AG08396 (cell line): ENCODE measurements around the gene STON2.
"Not testable (repeated sequence)": the region's sequence is repeated elsewhere in the genome, so short reads cannot be mapped to it uniquely, and the experiment has no call there.

Experiments
- DNase-seq: peaks from one replicate; pipeline ENCODE4 v3.0.0; 2012; ENCODE audit warnings: low spot score, mixed read lengths

STON2 gene

DNA sequence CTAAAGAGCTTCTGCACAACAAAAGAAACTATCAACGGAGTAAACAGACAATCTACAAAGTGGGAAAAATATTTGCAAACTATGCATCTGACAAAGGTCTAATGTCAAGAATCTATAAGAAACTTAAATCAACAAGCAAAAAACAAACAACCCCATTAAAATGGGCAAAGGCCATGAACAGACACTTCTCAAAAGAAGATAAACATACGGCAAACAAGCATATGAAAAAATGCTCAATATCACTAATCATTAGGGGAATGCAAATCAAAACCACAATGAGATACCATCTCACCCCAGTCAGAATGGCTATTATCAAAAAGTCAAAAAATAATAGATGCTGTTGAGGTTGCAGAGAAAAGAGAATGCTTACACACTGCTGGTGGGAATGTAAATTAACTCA, 20.1 kb downstream of the STON2 start:
- not testable (repeated sequence) for DNase-seq

DNA sequence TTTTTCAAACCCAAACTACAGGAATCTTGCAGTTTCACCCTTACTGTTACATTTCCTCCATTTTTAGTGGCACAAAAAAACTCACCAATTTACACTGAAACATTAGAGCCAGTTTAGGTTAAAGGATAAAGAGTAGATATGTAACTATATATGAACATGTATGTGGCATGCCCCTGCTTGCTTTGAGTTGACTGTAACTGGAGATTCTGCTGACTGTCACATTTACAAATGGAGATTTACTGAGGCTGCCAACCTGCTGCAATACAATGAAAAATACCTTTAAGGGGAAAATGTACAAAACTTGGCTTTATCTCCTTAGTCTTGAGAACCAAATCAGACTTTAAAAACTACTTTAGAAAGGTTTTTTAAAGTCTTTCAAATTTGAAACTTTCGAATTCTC, 28.3 kb downstream of the STON2 start:
- DNase-seq: no peak

DNA sequence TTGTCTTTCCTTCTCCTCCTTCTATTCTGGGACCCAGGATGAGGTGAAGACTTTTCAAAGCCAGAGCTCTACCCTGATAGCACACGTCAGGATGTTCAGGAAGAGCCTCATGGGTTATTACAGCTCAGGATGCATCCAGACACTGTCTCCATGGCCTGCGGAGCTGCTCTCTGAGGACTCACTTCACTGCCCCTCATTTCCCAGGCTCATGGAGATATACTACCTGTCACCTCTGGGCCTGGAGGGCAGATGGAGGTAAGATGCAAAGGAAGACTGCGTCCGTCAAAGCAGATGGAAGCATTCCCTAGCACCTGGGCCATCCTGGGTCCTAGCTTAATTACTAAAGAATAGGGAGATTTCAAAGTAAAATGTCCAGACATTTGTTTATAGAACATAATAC, 32.6 kb downstream of the STON2 start:
- no peak for DNase-seq

DNA sequence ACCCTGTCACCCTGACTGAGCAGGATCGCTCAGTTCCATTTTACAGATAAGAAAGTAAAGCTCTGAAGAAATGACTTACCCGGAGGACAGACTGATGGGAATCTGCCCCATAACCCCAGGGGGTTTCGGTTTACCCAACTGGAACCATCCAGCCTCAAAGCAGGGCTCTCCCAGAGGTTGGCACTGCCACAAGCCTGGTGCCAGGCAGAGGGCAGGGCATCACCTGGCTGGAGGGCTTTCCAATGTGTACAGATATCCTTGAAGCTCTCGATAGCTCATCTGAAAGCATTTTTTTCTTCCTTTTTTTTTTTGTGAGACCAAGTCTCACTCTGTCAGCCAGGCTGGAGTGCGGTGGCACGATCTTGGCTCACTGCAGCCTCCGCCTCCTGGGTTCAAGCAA, 33.2 kb downstream of the STON2 start:
- DNase-seq: no peak

DNA sequence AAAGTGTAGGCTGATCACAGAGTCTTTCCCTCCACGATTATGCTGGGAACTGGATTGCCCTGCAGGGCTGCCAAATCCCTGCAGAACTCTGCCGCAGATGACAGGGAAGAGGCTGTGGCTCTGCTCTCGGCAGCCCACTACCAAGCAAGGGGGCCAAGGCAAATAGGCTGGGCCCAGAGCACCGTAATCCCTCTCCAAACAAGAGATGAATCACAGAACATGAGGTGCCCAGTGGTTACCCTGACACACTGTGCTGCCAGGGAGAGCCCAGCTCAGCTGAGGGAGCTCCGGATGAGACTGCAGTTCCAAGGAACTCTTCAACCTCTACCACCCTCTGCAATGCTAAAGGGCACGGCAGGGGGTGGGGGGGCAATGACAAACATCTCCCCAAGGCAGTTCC, 33.9 kb downstream of the STON2 start:
- no peak for DNase-seq

DNA sequence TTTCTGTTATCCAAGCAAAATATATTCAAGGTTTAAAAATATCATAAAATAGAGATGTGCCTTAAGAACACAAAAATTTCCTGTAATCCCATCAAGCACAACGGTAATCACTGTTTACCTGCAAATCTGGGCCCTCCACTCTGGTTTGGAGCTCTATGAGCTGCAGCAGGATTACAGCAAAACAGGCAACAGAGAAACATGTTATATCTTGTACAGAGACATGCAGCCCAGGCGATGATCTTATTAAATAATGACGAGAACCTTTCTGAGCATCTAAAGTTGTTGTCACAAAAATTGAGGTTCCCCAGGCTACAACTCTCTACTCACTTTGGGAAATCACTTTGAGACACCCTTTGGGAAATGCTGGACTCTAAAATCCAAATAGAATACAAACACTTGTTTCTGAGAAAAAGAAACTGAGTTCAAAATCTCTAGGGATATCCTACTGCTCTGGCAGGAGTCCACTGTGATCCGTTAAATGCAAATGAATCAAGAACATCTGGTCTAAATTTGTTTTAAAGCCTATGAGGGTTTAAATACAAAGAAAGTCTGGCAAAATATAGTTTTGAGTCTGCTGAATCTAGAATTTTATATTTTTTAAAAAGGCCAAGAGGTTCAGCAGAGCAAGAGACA, 36.3 kb downstream of the STON2 start:
- DNase-seq: no peak

DNA sequence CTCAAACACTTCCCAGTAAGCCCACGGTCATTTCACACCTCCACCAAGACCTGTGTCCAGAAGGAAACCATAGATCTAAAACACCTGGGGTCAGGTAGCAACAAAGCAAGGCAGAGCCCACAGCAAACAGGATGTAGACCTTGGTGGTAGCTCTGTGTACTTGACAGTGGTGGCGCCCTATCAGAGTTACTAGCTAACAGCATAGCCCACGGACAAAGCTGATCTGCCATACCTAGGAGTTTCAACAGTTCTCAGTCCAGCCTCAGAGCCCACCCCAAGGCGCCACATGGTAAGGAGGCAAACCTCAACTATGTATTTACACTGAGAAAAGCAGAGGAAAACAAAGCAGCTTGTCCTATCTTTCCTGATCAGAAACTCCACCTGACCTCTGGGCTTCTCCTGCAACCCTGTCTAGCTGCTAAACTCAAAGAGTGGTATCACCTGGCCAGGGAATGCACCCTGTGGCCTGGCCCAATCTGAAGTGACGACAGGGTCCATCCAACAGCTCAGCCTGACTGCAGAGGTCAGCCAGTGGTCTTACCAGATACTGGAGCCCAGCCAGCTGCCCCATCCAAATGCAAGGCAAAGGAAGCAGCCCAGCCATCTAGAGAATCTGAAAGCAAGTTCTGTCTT, 46.3 kb downstream of the STON2 start:
- DNase-seq: no peak

DNA sequence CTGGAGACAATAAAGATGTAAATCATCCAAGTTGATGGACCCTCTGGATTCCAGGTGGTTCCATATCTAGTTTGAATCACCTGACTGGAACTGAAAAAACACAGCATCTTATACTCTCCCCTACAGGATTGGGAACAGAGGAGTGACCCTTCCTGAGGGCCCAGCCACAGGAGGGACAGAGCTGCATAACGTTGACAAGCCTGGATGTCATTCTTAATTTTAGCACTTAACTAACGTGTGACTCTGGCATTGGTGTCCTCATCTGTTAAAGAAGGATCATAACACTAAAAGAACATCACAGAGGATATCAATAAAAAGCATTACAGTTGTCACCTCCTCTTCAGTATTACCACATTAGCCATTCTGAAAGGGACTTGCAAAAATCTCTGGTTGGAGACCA, 47.7 kb downstream of the STON2 start:
- DNase-seq: no peak

DNA sequence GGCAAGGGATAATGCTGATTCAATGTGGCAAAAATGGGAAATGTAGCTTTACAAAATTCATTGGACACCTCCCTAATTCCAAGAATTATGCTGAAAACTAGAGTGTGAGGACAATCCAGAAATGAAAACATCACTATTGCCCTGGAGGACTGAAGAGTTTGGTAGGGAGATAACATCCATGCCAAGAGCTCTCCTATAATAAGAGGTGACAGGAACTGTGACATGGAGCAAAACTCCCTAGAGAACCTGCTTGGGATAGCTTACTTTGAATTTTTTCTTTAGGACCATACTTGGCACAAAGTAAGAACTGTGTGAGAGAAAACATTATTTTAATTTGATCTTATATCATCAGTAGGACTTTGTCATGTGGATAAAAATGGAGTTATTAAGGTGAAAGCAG, 48.9 kb downstream of the STON2 start:
- DNase-seq: no peak

DNA sequence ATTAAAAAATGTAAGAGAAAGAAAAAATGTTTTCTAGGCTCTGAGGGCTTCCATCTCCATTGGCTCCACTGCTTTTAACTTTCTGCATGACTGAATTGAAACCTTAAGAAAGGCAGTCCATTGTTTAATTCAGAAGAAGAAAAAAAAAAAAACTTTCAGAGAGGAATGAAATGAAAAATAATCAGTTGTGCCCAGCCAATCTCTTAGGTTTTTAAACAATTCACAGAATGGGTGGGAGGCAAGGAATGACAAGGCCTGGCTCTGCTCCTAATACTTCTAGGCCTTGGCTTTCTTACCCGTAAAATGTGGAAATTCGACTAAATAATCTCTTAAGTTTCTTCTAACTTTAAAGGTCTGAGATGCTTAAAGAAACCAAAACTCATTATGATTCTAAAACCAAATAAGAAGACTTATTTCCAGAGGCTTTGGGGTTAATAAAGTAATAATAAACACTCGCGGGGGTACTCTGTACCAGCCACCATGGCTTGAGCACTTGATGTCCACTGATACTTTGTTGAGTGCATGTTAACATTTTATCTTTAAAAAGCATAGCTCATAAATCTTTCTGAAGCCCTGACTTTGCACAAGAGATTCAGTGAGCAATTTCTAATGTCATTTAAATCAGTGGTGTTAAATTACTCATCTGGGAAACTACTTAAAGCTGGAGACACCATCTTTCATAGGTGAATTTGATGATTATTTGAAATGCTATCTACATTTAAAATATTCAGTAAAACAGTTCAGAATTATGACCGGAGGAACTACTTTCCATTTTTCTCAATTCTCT, 49.6 kb downstream of the STON2 start:
- DNase-seq: no peak

DNA sequence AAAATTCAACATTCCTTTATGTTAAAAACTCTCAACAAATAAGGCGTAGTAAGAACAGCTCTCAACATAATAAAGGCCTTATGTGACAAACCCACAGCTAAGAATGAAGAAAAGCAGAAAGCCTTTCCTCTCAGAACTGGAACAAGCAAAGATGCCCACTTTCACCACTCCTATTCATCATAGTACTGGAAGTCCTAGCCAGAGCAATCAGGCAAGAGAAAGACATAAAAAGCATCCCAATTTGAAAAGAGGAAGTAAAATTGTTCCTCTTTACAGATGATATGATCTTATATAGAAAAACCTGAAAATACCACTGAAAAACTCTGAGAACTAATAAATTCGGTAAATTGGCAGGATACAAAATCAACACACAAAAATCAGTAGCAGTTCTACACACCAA, 52.1 kb downstream of the STON2 start:
- DNase-seq: no peak

DNA sequence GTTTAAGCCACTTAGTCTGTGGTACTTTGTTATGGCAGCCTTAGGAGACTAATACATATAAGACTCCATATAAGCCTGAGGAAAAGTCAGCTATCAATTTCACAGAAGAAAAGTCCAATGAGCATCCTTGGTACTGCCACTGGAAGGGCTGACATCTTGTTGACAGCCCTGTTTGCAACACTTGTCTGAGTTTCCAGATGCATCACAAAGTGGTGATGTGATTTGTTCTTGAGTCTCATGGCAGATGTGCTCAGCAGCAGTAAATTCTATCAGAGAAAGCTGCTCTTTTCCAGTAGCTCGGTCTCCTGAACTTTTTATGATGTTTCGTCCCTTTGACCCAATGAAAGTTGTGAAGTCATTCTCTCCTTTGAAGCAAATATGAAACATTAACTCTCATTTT, 54.3 kb downstream of the STON2 start:
- no peak for DNase-seq

DNA sequence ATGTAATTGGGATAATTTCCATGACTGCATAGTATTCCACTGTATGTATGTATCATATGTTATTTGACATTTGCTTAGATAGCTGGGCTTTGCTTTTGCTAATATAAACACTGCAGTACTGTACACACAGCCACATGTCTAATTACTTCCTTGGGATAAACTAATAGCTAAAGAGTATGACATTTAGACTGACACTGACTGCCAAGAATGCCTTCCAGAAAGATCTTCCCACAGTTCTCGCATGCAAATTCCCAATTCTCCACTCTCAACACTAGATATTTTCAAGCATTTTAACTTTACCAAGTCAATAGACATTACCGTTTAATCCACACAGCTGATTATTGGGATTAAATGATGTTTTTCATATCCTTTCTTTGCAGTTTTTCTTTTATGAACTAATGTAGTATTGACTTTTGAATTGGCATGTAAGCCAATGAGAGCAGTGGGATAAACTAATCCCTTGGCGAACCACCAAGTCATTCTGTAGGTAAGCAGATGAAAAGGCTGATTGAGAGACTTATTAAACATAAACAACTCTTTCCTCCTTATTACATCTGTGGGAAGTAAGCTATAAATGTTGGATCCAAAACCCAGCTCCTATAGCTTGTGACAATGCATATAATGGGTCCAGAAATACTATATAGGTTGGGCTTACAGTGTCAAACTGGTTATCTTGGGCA, 55.5 kb downstream of the STON2 start:
- DNase-seq: no peak

DNA sequence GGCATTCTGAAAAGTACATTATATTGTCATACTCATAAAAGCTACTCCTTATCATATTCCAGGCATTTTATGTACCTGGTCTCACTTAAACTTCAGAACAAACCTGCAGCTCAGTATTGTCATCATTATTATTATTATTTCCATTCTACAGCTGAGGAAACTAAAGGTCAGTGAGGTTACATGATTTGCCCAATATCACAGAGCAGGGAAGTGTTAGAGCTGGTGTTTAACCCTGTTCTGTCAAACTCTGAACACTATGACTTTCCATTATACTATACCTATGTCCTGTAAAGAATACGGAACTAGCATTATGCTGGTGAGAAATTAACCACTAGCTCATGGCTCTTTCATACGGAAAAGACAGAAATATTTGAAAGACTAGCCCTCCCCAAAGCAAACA, 56.4 kb downstream of the STON2 start:
- no peak for DNase-seq

DNA sequence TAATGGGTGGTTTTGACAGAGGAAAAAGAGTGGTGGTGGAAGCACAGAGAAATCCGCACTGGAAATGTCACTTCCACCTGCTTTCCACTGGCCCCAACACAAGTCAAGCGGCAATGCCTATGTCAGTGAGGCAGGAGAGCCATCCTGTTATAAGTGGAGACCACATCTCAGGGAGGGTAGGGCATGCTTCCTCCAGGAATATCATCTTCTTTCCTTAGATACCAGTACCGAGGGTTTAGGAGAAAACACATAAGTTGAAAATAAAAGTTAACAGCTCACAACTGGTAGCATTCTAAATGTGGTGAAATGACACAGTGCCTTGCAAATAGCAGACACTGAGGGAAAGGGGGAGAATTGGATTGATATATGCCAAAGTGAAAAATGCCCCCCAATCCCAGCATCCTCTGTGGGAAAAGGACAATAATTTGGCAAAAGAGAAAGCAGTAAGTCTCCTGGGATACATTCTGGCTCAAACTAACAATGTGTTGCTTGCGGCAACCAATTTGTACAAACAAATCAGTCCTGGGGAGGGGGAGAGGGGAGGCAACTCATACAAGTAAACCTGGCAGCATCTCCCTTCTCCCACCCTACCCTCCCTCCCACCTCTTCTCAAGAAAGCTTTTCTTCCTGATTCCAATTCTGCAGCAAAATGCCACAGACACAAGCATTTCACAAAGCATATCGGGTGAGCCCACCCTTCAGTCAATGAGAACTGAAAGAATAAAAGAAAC, 57.1 kb downstream of the STON2 start:
- DNase-seq: no peak

DNA sequence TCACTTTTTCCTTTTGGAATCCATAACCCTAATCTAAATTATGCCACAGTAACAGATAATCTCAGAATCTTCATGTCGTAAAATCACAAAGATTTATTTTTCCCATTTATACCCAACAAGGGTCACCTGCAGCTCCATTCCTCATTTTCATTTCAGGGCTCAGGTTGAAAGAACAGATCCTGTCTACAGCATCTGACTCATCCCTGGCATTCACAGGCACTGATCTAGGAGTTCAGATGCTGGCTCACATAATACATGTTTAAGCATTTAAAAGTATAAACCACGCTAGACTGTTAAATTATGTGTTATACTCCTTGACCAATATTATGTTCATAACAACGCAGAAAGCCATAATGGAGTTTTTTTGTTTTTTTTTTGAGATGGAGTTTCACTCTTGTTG, 58.3 kb downstream of the STON2 start:
- no peak for DNase-seq

DNA sequence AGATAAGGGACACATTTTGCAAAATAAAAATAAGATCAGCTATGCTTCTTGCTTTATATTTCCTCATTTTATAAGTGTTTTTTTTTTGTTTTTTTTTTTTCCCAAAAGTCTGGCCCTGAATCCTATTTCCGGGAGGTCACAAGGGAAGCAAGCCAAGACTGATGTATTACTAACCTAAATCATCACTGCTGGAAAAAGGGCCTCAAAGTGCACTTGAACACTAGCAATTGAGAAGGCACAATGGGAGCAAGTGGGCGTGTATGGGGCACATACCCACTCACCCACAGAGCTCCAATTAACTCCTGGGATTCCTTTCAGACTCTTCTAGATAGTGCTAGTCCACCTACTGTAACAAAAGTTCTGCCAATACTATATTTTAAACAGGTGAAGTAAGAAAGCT, 58.8 kb downstream of the STON2 start:
- DNase-seq: no peak

DNA sequence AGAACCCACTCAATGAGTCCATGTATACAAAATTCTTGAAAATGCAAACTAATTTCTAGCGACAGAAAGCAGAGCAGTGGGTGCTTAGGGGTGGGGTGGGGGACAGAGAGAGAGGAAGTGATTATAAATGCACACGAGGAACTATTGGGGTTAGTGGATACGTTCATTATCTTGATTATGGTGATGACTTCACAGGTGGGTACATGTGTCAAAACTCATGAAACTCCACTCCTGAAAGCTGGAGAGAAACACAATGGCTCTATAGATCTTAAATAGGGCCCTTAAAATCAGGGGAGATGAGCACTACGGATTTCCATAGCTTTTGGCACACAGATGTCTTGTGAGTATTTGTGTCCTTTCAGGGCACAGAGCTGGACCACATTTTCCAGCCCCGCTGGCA, 59.9 kb downstream of the STON2 start:
- DNase-seq: no peak

DNA sequence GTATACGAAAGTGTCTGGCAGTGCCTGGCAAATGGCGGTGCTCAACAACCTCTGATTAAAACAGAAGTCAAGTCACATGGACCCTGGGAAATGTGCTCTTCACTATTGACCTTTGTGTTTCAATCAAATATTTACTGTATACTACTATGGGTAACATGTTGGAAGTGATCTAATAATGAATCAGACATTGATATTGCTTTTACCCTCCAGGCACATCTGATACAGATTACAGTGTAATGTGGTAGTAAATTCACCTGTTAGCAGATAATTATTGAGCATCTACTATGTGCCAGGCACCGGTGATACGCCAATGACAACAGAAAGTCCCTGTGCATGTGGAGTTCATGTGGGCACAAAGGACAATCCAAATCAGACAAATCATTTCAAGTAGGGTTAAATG, 63.1 kb downstream of the STON2 start:
- no peak for DNase-seq

DNA sequence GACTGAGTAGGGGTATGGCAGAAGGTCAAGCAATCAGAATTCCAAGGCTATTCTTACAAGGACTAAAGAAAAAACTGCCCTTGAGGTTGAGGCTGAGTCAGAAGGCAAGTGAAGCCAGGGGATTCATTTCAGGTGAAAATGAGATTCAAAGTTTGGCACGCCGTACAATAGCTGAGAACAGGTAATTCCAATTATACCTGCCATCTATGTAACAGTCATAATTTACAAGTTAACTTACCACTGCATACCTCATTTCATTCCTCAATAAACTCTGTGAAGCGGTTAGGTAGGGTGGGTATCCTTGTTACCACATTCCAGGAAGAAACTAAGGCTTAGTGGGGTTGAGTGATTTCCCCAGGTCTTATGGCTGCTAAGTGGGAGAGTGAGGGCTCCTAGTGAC, 64.1 kb downstream of the STON2 start:
- DNase-seq: no peak

DNA sequence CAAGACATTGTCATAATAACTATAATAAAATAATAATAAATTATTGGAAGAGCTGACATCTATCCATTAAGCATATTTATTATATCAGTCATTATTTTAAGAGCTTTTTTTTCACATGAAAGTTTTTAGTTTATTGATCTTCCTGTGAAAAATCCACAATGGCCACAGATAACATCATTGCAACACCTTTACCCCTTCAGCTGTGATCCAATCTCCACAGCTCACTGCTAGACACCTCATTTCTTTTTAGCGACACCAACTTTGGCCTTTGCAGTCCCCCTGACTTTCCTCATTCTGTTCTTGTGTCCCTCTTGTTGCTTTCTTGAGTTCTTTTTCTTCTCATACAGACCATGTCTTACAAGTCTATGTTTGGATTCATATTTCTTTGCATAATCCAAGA, 67.4 kb downstream of the STON2 start:
- DNase-seq: no peak
